Fibroblast of lung (primary cell): Measurements from ENCODE around the gene TSPAN9.

Experiments used
- EZH2 ChIP-seq: IDR thresholded peaks from 2 replicates; pipeline ENCODE4 v1.5.1; 2012; ENCODE audit warnings: low read length, control low read depth, mild to moderate bottlenecking; ENCODE audit errors: missing control alignments
- TF ChIP-seq, protein P1 (sequence below), 2 donors: IDR thresholded peaks in 1 of 2; conservative IDR thresholded peaks in 1 of 2; 1 replicate in 1 of 2; 2 replicates in 1 of 2; pipeline ENCODE4 v1.5.1; 2011 to 2012; ENCODE audit warnings: low read length in 2 of 2, control low read depth in 1 of 2, inconsistent platforms in 1 of 2, low read depth in 1 of 2, mild to moderate bottlenecking in 1 of 2

DNA sequence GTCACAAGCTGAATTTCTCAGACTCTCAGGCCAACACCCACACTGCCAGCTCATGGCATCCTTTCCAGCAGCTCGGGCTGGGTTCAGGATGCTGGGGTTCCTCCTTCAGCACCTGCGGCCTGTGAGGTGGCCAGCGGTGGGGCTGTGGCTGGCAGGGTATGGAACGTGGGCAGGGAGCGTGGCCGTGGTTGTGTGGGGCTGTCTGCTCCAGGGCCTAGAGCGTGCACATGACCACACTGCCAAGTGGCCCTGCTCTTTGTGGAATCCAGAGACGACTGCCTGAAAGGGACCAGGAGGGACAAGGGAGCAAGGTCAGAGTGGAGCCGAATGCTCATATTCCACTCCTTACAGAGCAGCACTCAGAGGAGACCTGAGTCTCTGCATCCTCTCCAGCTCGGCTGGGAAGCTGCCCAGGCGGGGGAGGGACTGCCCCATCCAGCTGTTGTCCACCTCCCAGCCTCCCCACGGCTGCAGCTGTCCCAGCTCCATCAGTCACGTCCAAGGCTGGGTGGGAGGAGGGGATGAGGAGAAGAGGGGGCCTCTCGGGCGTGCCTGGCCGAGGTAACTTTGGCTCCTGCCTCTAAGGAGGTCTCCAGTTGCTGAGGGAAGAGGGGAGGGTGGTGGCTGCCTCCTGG is 71.3 kb downstream of the TSPAN9 start:
- TF ChIP-seq, protein P1, sequence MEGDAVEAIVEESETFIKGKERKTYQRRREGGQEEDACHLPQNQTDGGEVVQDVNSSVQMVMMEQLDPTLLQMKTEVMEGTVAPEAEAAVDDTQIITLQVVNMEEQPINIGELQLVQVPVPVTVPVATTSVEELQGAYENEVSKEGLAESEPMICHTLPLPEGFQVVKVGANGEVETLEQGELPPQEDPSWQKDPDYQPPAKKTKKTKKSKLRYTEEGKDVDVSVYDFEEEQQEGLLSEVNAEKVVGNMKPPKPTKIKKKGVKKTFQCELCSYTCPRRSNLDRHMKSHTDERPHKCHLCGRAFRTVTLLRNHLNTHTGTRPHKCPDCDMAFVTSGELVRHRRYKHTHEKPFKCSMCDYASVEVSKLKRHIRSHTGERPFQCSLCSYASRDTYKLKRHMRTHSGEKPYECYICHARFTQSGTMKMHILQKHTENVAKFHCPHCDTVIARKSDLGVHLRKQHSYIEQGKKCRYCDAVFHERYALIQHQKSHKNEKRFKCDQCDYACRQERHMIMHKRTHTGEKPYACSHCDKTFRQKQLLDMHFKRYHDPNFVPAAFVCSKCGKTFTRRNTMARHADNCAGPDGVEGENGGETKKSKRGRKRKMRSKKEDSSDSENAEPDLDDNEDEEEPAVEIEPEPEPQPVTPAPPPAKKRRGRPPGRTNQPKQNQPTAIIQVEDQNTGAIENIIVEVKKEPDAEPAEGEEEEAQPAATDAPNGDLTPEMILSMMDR (conservative IDR thresholded peaks at IDR 0.05 in 1 of 2, IDR thresholded peaks at IDR 0.05 in 1 of 2; ENCODE audit: low read depth in 1 of 2, low read length in 2 of 2) = no peak
- no peak for TF ChIP-seq EZH2
